HG03520 (cell line): ENCODE measurements around the gene PIM3.

Source experiments
- ATAC-seq: cut with Tn5 transposase; IDR thresholded peaks from one replicate; pipeline ENCODE4 v1.9.1; 2021; ENCODE audit warnings: mild to moderate bottlenecking, moderate library complexity; ENCODE audit not compliant: unreplicated experiment

The PIM3 gene

DNA sequence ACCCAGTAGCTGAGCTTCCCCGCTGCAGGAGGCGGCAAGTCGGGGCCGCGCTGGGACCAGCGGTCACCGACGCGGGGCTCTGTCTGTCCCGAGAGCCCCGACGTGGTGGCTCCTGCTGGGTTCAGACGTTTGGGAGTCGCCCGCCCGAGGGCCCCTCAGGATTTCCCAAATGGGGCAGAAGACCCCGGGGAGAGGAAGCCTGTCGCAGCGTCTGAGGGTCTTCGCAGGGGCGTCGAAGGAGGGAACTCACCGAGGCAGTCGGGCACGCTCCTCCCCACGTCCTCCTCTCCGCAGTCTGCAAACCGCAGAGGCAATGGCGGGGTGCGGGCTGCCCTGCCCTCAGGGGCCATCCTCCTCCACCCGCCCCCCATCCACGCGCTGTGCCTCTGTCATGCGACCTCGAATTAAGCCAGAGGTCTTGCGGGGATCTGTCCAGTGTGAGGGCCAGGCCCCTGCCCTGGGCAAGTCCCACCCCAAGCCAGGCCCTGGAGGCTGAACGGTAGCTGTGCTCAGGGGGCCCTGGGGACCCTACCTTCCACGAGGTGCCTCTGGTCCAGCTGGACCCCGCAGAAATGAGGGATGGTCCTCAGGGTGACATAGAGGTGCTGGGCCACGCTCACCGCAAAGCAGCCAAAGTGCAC is 39.5 kb downstream of the PIM3 start:
- ATAC-seq: no peak

DNA sequence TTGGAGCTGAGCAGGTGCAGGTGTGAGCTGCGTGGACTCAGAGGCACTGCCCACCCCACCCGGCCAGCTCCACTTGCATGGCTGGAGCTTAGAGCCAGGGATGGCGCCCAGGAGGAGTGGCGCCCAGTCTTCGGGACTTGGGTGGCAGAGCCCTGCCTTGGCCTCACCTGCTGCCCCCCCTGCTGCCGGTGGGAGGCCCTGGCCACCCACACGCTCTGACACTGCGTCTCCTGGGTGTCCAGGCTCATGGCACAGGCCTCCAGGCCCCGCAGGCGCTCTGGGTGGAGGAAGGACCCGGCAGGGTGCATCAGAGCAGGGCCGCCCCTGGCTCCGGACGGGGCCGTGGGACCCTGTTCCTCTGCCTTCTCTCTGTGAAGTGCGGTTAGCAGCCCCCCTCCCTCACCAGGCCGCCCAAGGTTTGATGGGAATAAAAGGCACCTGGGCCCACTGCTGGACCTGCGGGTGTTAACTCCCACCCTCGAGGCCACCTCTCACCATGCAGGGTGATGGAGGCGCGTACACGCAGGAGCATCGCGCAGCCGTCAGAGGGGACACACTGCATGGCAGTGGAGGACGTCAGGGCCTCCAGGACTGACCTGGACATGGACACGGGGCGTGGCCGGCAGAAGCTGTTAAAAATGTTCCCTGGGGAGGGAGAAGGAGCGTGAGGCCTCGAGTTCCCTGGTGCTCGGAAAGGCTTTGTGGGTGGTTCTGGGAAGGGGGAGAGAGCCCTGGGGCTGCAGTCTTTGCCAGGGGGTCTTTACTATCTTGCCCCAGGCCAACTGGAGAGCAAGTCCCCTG is 40.2 kb downstream of the PIM3 start:
- no peak for ATAC-seq

DNA sequence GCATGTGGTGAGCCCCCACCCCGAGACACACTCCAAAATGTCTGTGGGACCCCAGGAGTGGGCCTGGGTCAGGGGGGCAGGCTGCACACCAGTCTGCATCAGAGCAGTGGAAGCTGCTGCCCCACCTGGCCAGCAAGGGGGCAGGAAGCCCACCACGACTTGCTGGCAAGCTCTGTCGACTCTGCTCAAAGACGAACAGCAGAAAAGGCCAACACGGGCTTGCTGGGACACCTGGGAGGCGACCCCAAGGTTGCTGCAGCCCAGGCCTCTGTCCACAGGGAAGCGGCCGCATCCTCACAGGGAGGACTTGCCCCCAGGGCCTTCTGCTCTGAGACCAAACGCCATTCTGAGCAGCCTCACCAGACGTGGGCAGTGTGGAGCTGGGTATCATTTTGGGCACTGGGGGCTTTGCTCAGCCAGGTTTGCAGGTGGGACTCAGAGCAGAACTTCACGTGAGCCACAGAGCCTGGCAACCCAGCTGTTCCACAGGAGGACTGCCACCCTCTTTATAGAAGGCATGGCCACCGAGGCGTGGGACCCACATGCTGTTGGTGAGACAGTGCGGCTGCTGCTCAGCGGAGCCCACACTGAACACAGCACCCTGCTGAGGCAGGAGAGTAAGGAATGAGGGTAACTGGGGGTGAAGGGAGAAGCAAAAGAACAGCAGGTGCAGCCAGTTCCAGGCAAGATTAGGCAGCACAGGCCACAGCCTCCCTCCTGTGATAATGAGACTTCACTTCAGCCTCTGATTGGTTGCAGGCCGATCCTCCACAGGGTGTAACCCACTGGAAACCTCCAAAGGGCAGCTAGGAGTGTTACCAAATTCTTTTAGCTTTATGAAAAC is 41.0 kb downstream of the PIM3 start:
- ATAC-seq: no peak

DNA sequence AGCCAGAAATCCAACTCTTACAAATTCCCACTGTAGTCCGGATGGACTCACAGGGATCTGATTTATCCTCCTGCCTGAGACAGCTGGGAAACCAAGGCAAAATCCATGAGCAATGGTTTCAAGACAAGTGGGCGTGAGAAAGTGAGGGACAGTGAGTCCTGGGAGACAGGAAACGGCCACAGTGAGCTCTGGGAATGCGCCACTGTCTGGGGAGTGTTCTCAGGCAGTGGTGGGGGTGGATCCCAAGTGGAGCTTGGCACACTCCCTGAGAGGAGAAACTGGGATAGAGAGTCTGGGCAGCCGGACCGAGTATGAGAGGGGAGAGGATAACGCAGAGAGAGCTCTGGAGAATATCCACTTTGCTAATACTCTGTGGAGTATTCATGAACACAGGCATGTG is 42.2 kb downstream of the PIM3 start:
- ATAC-seq: no peak

DNA sequence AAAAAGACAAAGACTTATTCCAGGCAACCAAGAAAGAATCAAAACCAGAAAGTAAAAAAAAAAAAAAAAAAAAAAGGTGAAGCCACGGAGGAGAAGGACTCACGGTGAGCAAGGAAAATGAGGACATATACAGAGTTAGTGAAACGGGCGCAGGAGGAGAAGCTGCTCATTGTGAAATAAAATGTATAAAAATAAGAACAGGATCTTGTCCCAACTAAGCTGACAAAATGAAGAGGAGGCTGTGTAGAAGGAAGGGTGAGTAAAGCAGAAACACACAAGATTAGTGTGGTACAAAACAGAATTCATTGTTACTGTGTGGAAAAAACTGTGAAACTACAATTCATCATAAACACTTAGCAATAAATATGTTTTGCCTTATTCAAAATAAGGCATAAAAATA is 44.3 kb downstream of the PIM3 start:
- no peak for ATAC-seq

DNA sequence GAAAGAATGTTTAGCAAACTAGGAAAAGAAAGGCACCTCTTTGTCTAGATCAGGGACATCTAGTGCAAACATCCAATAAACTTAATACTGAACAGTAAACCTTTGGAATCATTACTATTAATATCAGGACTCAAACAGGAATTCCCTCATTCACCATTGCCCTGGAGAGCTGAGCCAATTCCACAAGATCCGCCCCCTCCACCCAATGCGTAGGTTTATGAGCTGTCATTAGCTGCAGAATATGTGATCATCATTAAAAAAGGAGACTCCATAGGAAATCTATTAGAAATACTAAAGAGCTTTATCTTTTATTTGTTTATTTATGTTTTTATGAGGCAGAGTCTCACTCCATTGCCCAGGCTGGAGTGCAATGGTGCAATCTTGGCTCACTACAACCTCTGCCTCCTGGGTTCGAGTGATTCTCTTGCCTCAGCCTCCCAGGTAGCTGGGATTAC is 46.5 kb downstream of the PIM3 start:
- ATAC-seq: no peak

DNA sequence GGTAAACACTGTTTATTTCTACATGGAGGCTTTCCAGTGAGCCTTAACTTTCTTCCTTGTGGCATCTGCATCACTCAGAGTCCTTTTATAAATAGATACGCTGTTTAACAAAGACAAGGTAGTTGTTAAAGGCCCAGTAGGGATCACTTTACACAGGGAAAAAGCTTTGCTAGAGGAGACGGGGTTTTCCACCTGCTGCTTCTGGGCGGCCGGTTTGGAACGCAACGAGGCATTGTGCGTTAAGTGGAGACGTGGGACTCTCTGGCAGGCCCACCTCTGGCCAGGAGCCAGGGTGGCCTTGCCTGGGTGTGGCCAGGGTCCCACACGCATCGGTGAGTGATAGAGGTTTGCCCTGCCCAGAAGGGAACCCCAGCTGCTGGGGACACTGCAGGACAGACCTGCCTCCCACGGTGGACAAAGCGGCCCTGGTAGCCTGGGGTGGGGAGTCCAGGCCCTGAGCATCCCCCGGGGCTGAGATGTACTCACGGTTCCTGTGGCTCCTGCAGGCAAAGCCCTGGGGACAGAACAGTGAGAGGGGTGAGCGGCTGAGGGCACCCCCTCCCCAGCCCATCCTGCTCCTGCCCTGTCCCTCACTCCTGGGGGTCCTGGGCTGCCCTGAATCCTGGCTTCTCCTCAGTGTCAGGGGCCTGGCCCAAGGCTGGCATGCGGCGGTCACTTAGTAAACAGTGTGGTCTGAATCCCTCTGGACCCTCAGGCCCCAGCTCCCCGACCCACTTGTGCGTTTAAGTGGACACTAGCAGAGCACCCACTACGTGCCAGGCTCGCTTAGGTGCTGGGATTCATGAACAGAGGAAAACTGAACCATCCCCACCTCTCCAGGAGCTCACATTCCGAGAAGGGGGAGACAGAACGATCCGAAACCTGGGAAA is 47.8 kb downstream of the PIM3 start:
- no peak for ATAC-seq

DNA sequence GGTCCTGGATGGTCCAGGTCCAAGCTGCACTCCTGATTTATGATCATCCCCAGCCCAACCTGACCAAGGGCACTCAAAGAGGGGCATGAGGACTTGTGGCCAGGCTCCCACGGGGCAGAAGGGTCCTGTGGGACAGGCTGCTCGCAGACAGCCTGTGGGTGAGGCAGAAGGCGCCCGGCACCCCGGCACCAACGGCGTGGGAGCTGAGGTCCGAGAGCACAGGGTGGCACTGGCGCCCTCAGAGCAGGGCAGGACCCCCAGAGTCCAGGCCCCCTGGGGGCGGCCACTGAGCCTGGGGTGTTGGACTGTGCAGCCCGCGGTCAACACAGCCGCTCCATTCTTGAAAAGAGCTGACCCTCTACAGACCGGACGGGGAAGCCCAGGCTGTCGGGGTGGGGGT is 48.7 kb downstream of the PIM3 start:
- ATAC-seq: no peak

DNA sequence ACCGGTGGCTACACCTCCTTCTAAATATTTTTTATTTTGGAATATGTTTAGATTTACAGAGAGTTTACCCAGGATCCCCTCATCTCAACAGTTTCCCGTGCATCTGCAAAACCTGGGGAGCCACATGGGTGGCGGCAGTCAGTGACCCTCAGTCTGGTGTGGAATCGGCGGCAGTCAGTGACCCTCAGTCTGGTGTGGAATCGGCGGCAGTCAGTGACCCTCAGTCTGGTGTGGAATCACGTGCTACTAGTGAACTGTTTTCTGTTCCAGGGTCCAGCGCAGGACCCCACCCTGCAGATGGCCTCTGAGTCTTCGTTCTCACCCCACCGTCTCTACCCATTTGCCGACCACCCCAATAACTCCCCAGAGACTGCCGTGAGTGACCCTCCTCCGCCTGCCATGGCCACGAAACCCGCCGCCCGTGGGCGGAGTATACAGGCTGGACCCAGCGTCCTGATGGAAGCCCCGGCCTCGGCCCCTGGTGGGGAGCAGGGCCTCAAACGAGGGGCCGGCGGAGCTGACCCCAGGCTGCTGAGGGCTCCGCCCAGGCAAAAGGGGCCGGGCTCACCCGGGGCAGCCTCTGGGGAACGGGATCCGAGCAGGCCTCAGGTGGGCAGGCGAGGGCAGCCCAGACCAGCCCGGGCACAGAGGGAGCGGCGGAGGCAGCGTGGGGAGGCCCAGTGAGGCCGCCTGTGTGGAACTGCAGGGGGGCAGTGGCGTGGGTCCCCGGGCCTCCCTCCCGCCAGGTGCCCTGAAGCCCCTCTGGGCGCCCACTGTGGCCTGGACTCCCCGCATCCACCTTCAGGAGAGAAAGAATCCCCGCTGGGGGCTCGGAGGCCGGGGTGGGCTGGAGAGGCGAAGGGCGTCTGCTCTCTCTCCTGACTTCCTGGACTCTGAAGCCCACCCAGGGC is 49.4 kb downstream of the PIM3 start:
- ATAC-seq: no peak

DNA sequence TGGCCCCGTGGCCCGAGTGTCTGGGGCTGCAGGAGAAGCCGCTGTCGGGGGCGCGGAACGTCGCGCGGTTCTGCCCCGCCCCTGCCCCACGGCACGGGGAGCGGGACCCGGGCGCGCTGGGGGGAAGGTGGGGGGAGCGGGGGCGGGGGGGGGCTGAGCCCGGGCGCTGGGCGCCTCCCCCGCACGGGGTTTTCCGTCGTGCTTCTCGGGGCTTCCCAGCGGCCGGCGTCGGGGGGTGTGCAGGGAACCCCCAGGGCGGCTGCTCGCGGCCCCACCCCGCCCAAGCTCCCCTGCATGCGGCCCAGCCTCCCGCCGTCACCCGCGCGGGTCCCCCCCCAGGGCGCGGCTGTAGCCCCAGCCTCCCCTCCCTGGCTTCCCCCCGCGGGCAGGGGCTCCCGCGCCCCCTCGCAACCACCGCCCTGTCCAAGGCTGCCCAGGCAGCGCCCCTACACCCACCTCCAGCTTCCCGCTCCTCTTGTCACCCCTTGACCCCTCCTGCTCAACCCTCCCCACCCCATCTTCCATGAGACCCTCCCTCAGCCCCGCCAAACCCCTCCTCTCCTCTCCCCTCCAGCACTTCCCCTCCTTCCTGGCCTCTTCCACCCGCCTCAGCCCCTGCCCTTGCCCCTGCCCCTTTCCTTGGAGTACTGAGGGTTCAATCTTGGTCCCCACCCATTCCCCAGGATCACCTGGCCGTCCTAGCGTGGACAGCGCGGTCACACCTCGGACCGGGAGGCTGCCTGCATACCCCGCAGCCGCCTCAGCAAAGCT is 50.3 kb downstream of the PIM3 start:
- ATAC-seq: no peak

DNA sequence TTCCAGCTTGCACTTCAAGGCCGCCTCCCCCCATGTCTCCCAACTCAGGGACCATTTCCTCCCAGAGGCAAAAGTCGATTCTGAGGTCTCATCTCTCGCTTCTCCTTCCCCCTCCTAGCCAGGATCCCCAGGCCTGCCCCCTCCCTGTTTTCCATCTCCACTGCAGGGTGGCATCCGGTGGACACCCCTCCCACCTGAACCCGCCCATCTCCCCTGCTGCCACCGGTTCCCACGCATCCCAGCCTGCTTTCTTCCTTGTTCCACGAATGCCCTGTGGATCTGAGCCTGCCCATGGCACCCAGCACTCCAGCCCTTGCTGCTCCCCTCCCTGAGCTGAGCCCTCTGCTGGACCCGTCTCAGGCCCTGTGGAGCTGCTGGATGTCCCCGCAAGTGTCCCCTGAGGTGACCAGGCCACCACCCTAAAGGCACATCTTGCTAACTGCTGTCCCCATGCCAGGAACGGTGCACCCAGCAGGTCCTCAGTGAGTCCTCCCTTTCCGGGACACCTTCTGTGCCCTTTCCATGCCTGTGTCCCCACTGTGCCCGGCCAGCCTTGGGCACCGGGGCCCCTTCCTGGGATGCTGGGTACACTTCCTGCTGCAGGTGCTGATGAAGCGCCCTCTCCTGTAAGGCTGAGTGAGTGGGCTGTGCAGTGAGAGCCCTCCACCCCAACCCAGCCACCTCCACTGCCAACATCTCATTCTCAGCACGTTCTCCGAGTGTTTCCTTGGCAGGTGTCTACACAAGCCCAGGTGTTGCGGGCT is 51.1 kb downstream of the PIM3 start:
- ATAC-seq: no peak

DNA sequence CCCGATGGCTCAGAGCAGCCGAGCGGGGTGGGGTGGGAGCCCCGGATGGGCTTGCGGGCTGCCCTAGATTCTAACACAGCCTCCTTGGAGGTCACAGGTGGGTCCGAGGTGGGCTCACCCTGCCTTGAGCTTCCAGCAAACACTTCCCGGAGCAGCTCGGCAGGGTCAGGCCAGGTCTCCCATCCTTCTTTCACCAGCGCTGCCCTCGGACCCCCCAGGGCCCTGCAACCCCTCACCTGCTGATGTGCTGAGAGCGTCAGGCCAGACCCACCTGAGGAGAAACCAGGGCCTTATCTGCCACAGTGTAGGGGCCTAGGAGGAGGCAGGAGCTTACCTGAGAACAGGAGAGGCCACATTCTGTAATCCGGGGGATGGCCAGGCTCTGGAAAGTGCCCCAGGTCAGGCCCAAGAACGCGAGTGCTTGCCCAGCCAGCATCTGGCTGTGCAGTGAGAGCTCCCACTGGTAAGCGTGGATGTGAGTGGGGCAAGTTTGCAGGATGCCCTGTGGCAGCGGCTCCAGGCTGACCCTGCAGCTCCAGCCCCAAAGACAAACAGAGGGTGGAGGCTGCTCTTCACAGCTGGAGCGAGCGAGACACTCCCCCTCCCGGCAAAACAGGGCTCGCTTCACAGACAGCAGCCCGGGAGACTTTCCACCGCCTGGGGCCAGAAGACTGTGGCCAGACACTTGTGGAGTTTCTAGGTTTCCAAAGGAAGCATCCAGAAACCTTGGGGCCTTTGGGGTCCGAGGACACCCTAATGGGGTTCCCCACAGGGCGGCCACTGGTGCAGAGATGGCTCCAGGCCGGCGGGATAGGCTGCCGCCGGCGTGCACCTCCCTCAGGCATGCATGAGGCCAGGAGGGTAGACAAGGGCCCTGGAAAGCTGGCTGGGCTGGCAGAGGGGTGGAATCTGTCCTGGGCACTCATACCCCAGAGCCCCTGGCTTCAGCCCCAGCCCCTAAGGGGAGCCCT is 51.9 kb downstream of the PIM3 start, which contains the start of gene IL17REL:
Gene IL17REL, minus strand, starts transcription at position 555 of the 971 bp plus-strand sequence. Its CDS starts 119 bp downstream, at position 436.
- ATAC-seq: no peak
